OCI-LY3 (cell line): ENCODE measurements around the gene PNLIP.

Experiments used
- CTCF ChIP-seq: fragments of 200-600, 300-600 bp; sonication (generic); IDR thresholded peaks from 2 replicates; pipeline ENCODE4 v1.5.1; 2014; ENCODE audit warnings: antibody characterized with exemption, low read length, low read depth
- EZH2phosphoT487 ChIP-seq: fragments of 200-600 bp; shearing (Covaris generic); IDR thresholded peaks from 2 replicates; pipeline ENCODE4 v1.6.1; 2018; ENCODE audit warnings: antibody characterized with exemption, mixed run types, low read depth

- TF ChIP-seq CTCF, result no peak
- TF ChIP-seq EZH2phosphoT487, result no peak
These were observed 7.3 kb upstream of the PNLIP start for GRCh38 chr10:116538456-116538855.
